Measurements from ENCODE around the gene GALNT1. TPM values are rescaled to one million over a fixed set of nuclear protein-coding genes. Genes with fewer than 3 reads are reported as not detected.

The GALNT1 gene
- polyA plus RNA-seq, 2 of the 4 experiments (the other 2 are of a cell fraction) = 97.4 to 113 TPM

GRCh38 chr18:35618289-35618688 is 36.7 kb downstream of the GALNT1 start:
- DNase-seq (ENCODE audit: low read depth in 1 of 2, low spot score in 1 of 2) = no peak

GRCh38 chr18:35618696-35619095 is 37.2 kb downstream of the GALNT1 start:
- 64% methylated on average over 5 of the region's 5 CpGs for WGBS (ENCODE audit: missing lambda C conversion rate)
- Histone ChIP-seq H3K9me3 (no peaks in the 10 kb centered on the region), H3K4me2 (peak overlapping the region; percentile 77), H3K4me3 (no peak overlapping the region), H3K27ac (0 out of 6 replicates have a peak overlapping the region, but pooled peaks of 1 of the 2 experiments have one; percentile 59), H3K4me1 (peaks cover 63% of the 10 kb centered on the region)
- FAIRE-seq = no peak
- TF ChIP-seq CBX8 (IDR thresholded peaks at IDR 0.05) (no peak), RFX5 (IDR thresholded peaks at IDR 0.05) (no peak)
- POLR2A ChIA-PET = no interaction called here
- ATAC-seq = no peak
- CTCF ChIA-PET = no interaction called here
- DNase-seq (ENCODE audit: low read depth in 1 of 2, low spot score in 1 of 2) = no peak

More at GRCh38 chr18:35618289-35618688, 36.7 kb downstream of the GALNT1 start:
- ATAC-seq (no peak), FAIRE-seq (no peak)
- TF ChIP-seq ESRRA (IDR thresholded peaks at IDR 0.05; ENCODE audit: borderline replicate concordance, low read length) = no peak
- no peak for TF ChIP-seq HDAC2 (IDR thresholded peaks at IDR 0.05)
- TF ChIP-seq SREBF2 (IDR thresholded peaks at IDR 0.05) = no peak
- TF ChIP-seq HOXB13 (CRISPR knock-in tag; IDR thresholded peaks at IDR 0.05; ENCODE audit: low read depth) = no peak
- TF ChIP-seq CBX8 (IDR thresholded peaks at IDR 0.05) = no peak
- TF ChIP-seq RARB (CRISPR knock-in tag; IDR thresholded peaks at IDR 0.05) = no peak
- no peak for TF ChIP-seq FOSB (CRISPR knock-in tag; IDR thresholded peaks at IDR 0.05)
- no peak for TF ChIP-seq NFE2L2 (conservative IDR thresholded peaks at IDR 0.05; ENCODE audit: low read length)
- no peak for TF ChIP-seq HEYL (CRISPR knock-in tag; IDR thresholded peaks at IDR 0.05)
- TF ChIP-seq FOXS1 (CRISPR knock-in tag; IDR thresholded peaks at IDR 0.05) = no peak
- TF ChIP-seq NPAS2 (CRISPR knock-in tag; IDR thresholded peaks at IDR 0.05; ENCODE audit: borderline replicate concordance) = no peak
- no peak for TF ChIP-seq ZC3H11A (IDR thresholded peaks at IDR 0.05)
- TF ChIP-seq ZNF302 (CRISPR knock-in tag; IDR thresholded peaks at IDR 0.05) = no peak
- TF ChIP-seq HES2 (IDR thresholded peaks at IDR 0.05) = no peak
- TF ChIP-seq KDM5A (IDR thresholded peaks at IDR 0.05) = no peak
- ChIA-PET CTCF (no interaction called here), POLR2A (interaction anchor here (1.8 kb wide), 1 partner anchor 35 kb away, joined by 4 read pairs; no protein-coding TSS in a partner anchor)
- Histone ChIP-seq H3K4me2 (peak overlapping the region; percentile 77), H3K27ac (no peak overlapping the region), H3K4me1 (peaks cover 67% of the 10 kb centered on the region), H3K9me3 (no peaks in the 10 kb centered on the region), H3K4me3 (no peak overlapping the region)

- ChIA-PET POLR2A (no interaction called here), CTCF (no interaction called here)
- Histone ChIP-seq H3K4me3 (no peak overlapping the region), H3K4me1 (peaks cover 56% of the 10 kb centered on the region), H3K4me2 (no peak overlapping the region; the same call in 2 of the 3 replicates), H3K9me3 (no peaks in the 10 kb centered on the region), H3K27ac (no peak overlapping the region; a peak in 1 of 6 replicates)
- TF ChIP-seq NR3C1 (IDR thresholded peaks at IDR 0.05) (no peak), NFE2L2 (conservative IDR thresholded peaks at IDR 0.05; ENCODE audit: low read length) (no peak), KDM5A (IDR thresholded peaks at IDR 0.05) (no peak), FOSL2 (IDR thresholded peaks at IDR 0.05) (no peak), FOSL2 (CRISPR knock-in tag; IDR thresholded peaks at IDR 0.05) (no peak), RAD21 (conservative IDR thresholded peaks at IDR 0.05 in 1 of 2, IDR thresholded peaks at IDR 0.05 in 1 of 2) (no peak), ATOH8 (CRISPR knock-in tag; IDR thresholded peaks at IDR 0.05; ENCODE audit: low read depth) (no peak), HOXB5 (CRISPR knock-in tag; IDR thresholded peaks at IDR 0.05) (no peak), HES2 (IDR thresholded peaks at IDR 0.05) (no peak), ZFP36 (IDR thresholded peaks at IDR 0.05; ENCODE audit: borderline replicate concordance, partially characterized antibody) (no peak), PHF8 (IDR thresholded peaks at IDR 0.05; ENCODE audit: borderline replicate concordance, low read depth) (no peak), SREBF2 (IDR thresholded peaks at IDR 0.05) (no peak), SMC3 (IDR thresholded peaks at IDR 0.05) (no peak), ZSCAN20 (CRISPR knock-in tag; IDR thresholded peaks at IDR 0.05) (no peak), RFX5 (IDR thresholded peaks at IDR 0.05) (no peak), RARB (CRISPR knock-in tag; IDR thresholded peaks at IDR 0.05) (no peak), E2F6 (IDR thresholded peaks at IDR 0.05; ENCODE audit: borderline replicate concordance, low read depth) (no peak)
- 86% methylated on average over 4 of the region's 4 CpGs for WGBS (ENCODE audit: missing lambda C conversion rate)
- FAIRE-seq (no peak), ATAC-seq (no peak; a peak in 1 of 6 replicates), DNase-seq (ENCODE audit: low read depth in 1 of 2, low spot score in 1 of 2) (no peak)
These were observed 37.9 kb downstream of the GALNT1 start for GRCh38 chr18:35619464-35619863.
